SU-DHL-6 (cell line): ENCODE data around the gene COL26A1.

Experiments used
- CTCF ChIP-seq: fragments of 200-600 bp; sonication (generic); IDR thresholded peaks from one replicate; pipeline ENCODE4 v1.5.1; 2017; ENCODE audit warnings: antibody characterized with exemption, mild to moderate bottlenecking, low read length, moderate library complexity; ENCODE audit not compliant: insufficient read depth, poor library complexity, severe bottlenecking
- EZH2phosphoT487 ChIP-seq: fragments of 200-600 bp; sonication (generic), shearing (Covaris generic); conservative IDR thresholded peaks from 2 replicates; pipeline ENCODE4 v1.6.1; 2018; ENCODE audit warnings: mild to moderate bottlenecking, antibody characterized with exemption, low read length, moderate library complexity, mixed read lengths

GRCh38 chr7:101558742-101559325 is 196.2 kb downstream of the COL26A1 start:
- TF ChIP-seq CTCF = peak; percentile 14
- TF ChIP-seq EZH2phosphoT487 = no peak
